Parathyroid adenoma (tissue), 2 donors: ENCODE results near the gene SRSF2.
"Not testable (repeated sequence)": the region's sequence is repeated elsewhere in the genome, so short reads cannot be mapped to it uniquely, and the experiment has no call there.

ENCODE experiments used
- H2AFZ ChIP-seq: fragments of 300-600 bp; sonication (generic); one replicate; pipeline ENCODE4 v1.7.0; 2017; ENCODE audit warnings: antibody characterized with exemption, mild to moderate bottlenecking
- H3K27ac ChIP-seq: fragments of 300-600 bp; sonication (generic); one replicate; pipeline ENCODE4 v1.7.0; 2017
- H3K27me3 ChIP-seq: fragments of 300-600 bp; sonication (generic); one replicate; pipeline ENCODE4 v1.7.0; 2017; ENCODE audit warnings: low read length; ENCODE audit not compliant: control insufficient read depth, insufficient read depth
- H3K36me3 ChIP-seq: fragments of 300-600 bp; sonication (generic); one replicate; pipeline ENCODE4 v1.7.0; 2017; ENCODE audit warnings: low read length; ENCODE audit not compliant: control insufficient read depth, insufficient read depth
- H3K4me1 ChIP-seq: fragments of 300-600 bp; sonication (generic); one replicate; pipeline ENCODE4 v1.7.0; 2017; ENCODE audit warnings: control low read depth
- H3K4me2 ChIP-seq: fragments of 300-600 bp; sonication (generic); one replicate; pipeline ENCODE4 v1.7.0; 2017; ENCODE audit warnings: low read length
- H3K4me3 ChIP-seq: fragments of 300-600 bp; sonication (generic); one replicate; pipeline ENCODE4 v1.7.0; 2017; ENCODE audit warnings: low read depth, low read length
- H3K79me2 ChIP-seq: fragments of 300-600 bp; sonication (generic); one replicate; pipeline ENCODE4 v1.7.0; 2017; ENCODE audit warnings: control low read depth
- H3K9ac ChIP-seq: fragments of 300-600 bp; sonication (generic); one replicate; pipeline ENCODE4 v1.7.0; 2017; ENCODE audit warnings: mild to moderate bottlenecking
- H3K9me3 ChIP-seq: fragments of 300-600 bp; sonication (generic); one replicate; pipeline ENCODE4 v1.7.0; 2017; ENCODE audit warnings: low read length; ENCODE audit not compliant: control insufficient read depth
- CTCF ChIP-seq: fragments of 300-600 bp; sonication (generic); IDR thresholded peaks from one replicate; pipeline ENCODE4 v1.7.0; 2017; ENCODE audit warnings: antibody characterized with exemption, mild to moderate bottlenecking
- donor health status: primary hyperparathyroidism.

The SRSF2 gene

GRCh38 chr17:76714822-76715495, 22.2 kb downstream of the SRSF2 start:
- no peak overlapping the region for H2AFZ ChIP-seq
- no peaks in the 10 kb centered on the region for H3K27me3 ChIP-seq
- peak; percentile 96 for TF ChIP-seq CTCF
- peaks cover 6% of the 10 kb centered on the region for H3K4me1 ChIP-seq
- no peaks in the 10 kb centered on the region for H3K36me3 ChIP-seq
- H3K79me2 ChIP-seq: peaks cover 6% of the 10 kb centered on the region
- H3K9me3 ChIP-seq: no peaks in the 10 kb centered on the region
- no peak overlapping the region for H3K27ac ChIP-seq
- no peak overlapping the region for H3K9ac ChIP-seq
- no peak overlapping the region for H3K4me2 ChIP-seq
- no peak overlapping the region for H3K4me3 ChIP-seq

GRCh38 chr17:76714336-76714735, 22.8 kb downstream of the SRSF2 start:
- no peak for TF ChIP-seq CTCF
- Histone ChIP-seq H3K27ac (no peak overlapping the region), H2AFZ (no peak overlapping the region), H3K4me2 (no peak overlapping the region), H3K36me3 (no peaks in the 10 kb centered on the region), H3K27me3 (no peaks in the 10 kb centered on the region), H3K9ac (no peak overlapping the region), H3K79me2 (peaks cover 9% of the 10 kb centered on the region), H3K9me3 (no peaks in the 10 kb centered on the region), H3K4me3 (no peak overlapping the region), H3K4me1 (peaks cover 6% of the 10 kb centered on the region)

GRCh38 chr17:76713765-76714164, 23.4 kb downstream of the SRSF2 start:
- no peaks in the 10 kb centered on the region for H3K27me3 ChIP-seq
- H3K36me3 ChIP-seq: no peaks in the 10 kb centered on the region
- no peak overlapping the region for H3K27ac ChIP-seq
- H3K79me2 ChIP-seq: peaks cover 12% of the 10 kb centered on the region
- TF ChIP-seq CTCF: no peak
- H3K9me3 ChIP-seq: no peaks in the 10 kb centered on the region
- H3K4me2 ChIP-seq: no peak overlapping the region
- no peak overlapping the region for H3K9ac ChIP-seq
- peaks cover 9% of the 10 kb centered on the region for H3K4me1 ChIP-seq
- H3K4me3 ChIP-seq: no peak overlapping the region
- no peak overlapping the region for H2AFZ ChIP-seq

GRCh38 chr17:76712321-76712720, 24.8 kb downstream of the SRSF2 start:
- not testable (repeated sequence) for H3K27ac ChIP-seq, H3K4me3 ChIP-seq
- peaks cover 12% of the 10 kb centered on the region for H3K4me1 ChIP-seq

GRCh38 chr17:76710863-76711611, 26.1 kb downstream of the SRSF2 start, which contains the start of gene MXRA7:
Gene MXRA7, minus strand, starts transcription at chr17:76710965. Its CDS starts 19 bp downstream, at chr17:76710946.
- peak within 1 kb of the TSS; percentile 86 for H3K4me2 ChIP-seq
- no peaks in the 10 kb centered on the region for H3K36me3 ChIP-seq
- H3K4me1 ChIP-seq: peaks cover 12% of the 10 kb centered on the region
- peak within 1 kb of the TSS; percentile 75 for H2AFZ ChIP-seq
- peaks cover 29% of the 10 kb centered on the region for H3K79me2 ChIP-seq
- H3K9ac ChIP-seq: peak within 1 kb of the TSS; percentile 31
- TF ChIP-seq CTCF: no peak
- no peaks in the 10 kb centered on the region for H3K9me3 ChIP-seq
- H3K4me3 ChIP-seq: peak within 1 kb of the TSS; percentile 51
- no peaks in the 10 kb centered on the region for H3K27me3 ChIP-seq
- peak within 1 kb of the TSS; percentile 69 for H3K27ac ChIP-seq

More at GRCh38 chr17:76712321-76712720, 24.8 kb downstream of the SRSF2 start:
- H3K79me2 ChIP-seq: peaks cover 25% of the 10 kb centered on the region
- H2AFZ ChIP-seq, H3K36me3 ChIP-seq, H3K9ac ChIP-seq, H3K9me3 ChIP-seq, H3K27me3 ChIP-seq, H3K4me2 ChIP-seq: not testable (repeated sequence)

GRCh38 chr17:76709951-76710862, 26.9 kb downstream of the SRSF2 start:
- H3K27ac ChIP-seq: peak overlapping the region; percentile 69

More at GRCh38 chr17:76709951-76710862, 26.9 kb downstream of the SRSF2 start:
- Histone ChIP-seq H2AFZ (peak overlapping the region; percentile 75), H3K4me1 (peaks cover 12% of the 10 kb centered on the region), H3K4me2 (peak overlapping the region; percentile 86), H3K9ac (peak overlapping the region; percentile 31), H3K4me3 (peak overlapping the region; percentile 49), H3K79me2 (peaks cover 33% of the 10 kb centered on the region)
- H3K36me3 ChIP-seq, H3K27me3 ChIP-seq, H3K9me3 ChIP-seq: not testable (repeated sequence)
